Astrocyte of the cerebellum (primary cell): ENCODE results near the gene ADGRL4.

Experiments used
- DNase-seq: peaks from one replicate; pipeline ENCODE4 v3.0.0-alpha.2; 2011; ENCODE audit warnings: low read depth
- H3K4me3 ChIP-seq: 2 replicates; pipeline ENCODE4 v1.5.1; 2011; ENCODE audit warnings: mild to moderate bottlenecking, low read depth, low read length, moderate library complexity
- CTCF ChIP-seq: IDR thresholded peaks from 2 replicates; pipeline ENCODE4 v1.5.1; 2012; ENCODE audit warnings: low read length, low read depth, moderate library complexity, mild to moderate bottlenecking; ENCODE audit errors: missing control alignments
- in situ Hi-C: cut with HindIII; loops from 2 replicates; pipeline ENCODE4 v1.10.0; 2017; ENCODE audit warnings: low sequenced_read_pairs

The ADGRL4 gene

GRCh38 chr1:78911956-78912880 is 94.3 kb downstream of the ADGRL4 start:
- DNase-seq = no peak
- in situ Hi-C loops = no loop called here
- TF ChIP-seq CTCF = no peak
- H3K4me3 ChIP-seq = no peak overlapping the region

- in situ Hi-C loops = no loop called here
These were observed 103.9 kb downstream of the ADGRL4 start for GRCh38 chr1:78902641-78903040.

GRCh38 chr1:78894811-78895210 is 111.7 kb downstream of the ADGRL4 start:
- in situ Hi-C loops = no loop called here
- no peak for TF ChIP-seq CTCF

More at GRCh38 chr1:78902641-78903040, 103.9 kb downstream of the ADGRL4 start:
- no peak for DNase-seq
- no peak overlapping the region for H3K4me3 ChIP-seq
- no peak for TF ChIP-seq CTCF

GRCh38 chr1:78892260-78892840 is 114.2 kb downstream of the ADGRL4 start:
- no peak for DNase-seq
- no peak for TF ChIP-seq CTCF
- H3K4me3 ChIP-seq = no peak overlapping the region
- in situ Hi-C loops = no loop called here

More at GRCh38 chr1:78894811-78895210, 111.7 kb downstream of the ADGRL4 start:
- DNase-seq = no peak
- no peak overlapping the region for H3K4me3 ChIP-seq

GRCh38 chr1:78887458-78887857 is 119.1 kb downstream of the ADGRL4 start:
- TF ChIP-seq CTCF = no peak
- no peak for DNase-seq
- no peak overlapping the region for H3K4me3 ChIP-seq
- in situ Hi-C loops = no loop called here

GRCh38 chr1:78884685-78885452 is 121.7 kb downstream of the ADGRL4 start:
- DNase-seq = no peak
- no peak overlapping the region for H3K4me3 ChIP-seq
- in situ Hi-C loops = no loop called here
- no peak for TF ChIP-seq CTCF
